Tibial nerve (tissue), 4 donors: ENCODE data around the gene RNF214.

ENCODE experiments used
- CTCF ChIP-seq, 5 experiments: fragments of 200-600 bp in 3 of 5; fragments of 450-650 bp in 2 of 5; sonication (generic) in 3 of 5; IDR thresholded peaks; one replicate each; pipeline ENCODE4 v1.5.1; 2016 to 2019; ENCODE audit warnings: antibody characterized with exemption in 5 of 5, mild to moderate bottlenecking in 3 of 5, moderate library complexity in 2 of 5
- EP300 ChIP-seq, 2 donors: sonication (generic); formaldehyde crosslinking; IDR thresholded peaks; one replicate each; pipeline ENCODE4 v1.6.1; 2017; ENCODE audit warnings: antibody characterized with exemption in 2 of 2, mild to moderate bottlenecking in 1 of 2
- POLR2A ChIP-seq, 2 donors: fragments of 450-650 bp; IDR thresholded peaks; one replicate each; pipeline ENCODE4 v1.6.1; 2017; ENCODE audit warnings: antibody characterized with exemption in 2 of 2, mild to moderate bottlenecking in 2 of 2, moderate library complexity in 2 of 2

- no peak for TF ChIP-seq CTCF (IDR thresholded peaks at IDR 0.05)
- no peak for TF ChIP-seq EP300 (IDR thresholded peaks at IDR 0.05)
- no peak for TF ChIP-seq POLR2A (IDR thresholded peaks at IDR 0.05)
Observed at GRCh38 chr11:117305145-117305544, 72.7 kb downstream of the RNF214 start.
